ENCODE results near the gene TFCP2L1.
"Not testable (repeated sequence)": the region's sequence is repeated elsewhere in the genome, so short reads cannot be mapped to it uniquely, and the experiment has no call there.

The TFCP2L1 gene

DNA sequence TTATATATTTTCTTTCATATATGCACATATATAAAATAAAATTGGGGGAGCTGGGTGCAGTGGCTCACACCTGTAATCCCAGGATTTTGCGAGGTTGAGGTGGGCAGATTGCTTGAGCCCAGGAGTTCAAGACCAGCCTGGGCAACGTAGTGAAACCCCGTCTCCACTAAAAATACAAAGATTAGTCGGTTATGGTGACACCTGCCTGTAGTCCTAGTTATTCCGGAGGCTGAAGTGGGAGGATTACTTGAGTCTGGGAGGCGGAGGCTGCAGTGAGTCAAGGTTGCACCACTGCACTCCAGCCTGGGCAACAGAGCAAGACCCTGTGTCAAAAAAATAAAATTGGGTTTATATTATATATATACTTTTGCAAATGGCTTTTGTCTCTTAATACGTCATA, 39.6 kb upstream of the TFCP2L1 start:
- no peak for TF ChIP-seq ZFX (IDR thresholded peaks at IDR 0.05)
- TF ChIP-seq, protein P1, sequence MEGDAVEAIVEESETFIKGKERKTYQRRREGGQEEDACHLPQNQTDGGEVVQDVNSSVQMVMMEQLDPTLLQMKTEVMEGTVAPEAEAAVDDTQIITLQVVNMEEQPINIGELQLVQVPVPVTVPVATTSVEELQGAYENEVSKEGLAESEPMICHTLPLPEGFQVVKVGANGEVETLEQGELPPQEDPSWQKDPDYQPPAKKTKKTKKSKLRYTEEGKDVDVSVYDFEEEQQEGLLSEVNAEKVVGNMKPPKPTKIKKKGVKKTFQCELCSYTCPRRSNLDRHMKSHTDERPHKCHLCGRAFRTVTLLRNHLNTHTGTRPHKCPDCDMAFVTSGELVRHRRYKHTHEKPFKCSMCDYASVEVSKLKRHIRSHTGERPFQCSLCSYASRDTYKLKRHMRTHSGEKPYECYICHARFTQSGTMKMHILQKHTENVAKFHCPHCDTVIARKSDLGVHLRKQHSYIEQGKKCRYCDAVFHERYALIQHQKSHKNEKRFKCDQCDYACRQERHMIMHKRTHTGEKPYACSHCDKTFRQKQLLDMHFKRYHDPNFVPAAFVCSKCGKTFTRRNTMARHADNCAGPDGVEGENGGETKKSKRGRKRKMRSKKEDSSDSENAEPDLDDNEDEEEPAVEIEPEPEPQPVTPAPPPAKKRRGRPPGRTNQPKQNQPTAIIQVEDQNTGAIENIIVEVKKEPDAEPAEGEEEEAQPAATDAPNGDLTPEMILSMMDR (conservative IDR thresholded peaks at IDR 0.05), result no peak
- H3K27ac ChIP-seq, result no peak overlapping the region

GRCh38 chr2:121321476-121321875, 36.5 kb upstream of the TFCP2L1 start:
- TF ChIP-seq, protein P1 (conservative IDR thresholded peaks at IDR 0.05), result no peak
- no peak for TF ChIP-seq ZFX (IDR thresholded peaks at IDR 0.05)
- no peak overlapping the region for H3K27ac ChIP-seq

DNA sequence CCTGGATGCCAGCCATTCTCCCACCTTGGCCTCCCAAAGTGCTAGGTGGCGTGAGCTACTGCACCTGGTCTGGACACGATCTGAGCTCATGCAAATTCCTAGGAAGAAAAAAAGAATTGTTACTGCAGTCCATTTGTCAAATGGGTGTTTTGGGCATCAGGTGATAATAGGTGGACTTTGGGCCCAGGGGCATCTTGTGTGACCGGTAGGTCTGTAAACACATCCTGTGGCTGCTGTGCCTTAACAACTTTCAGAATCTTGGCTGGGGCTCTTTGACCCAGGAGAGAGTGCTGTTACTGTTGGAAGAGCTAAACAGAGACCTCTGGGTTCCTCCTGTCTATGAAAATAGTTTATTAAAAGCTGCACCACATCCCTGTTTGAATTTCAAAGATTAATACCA, 34.9 kb upstream of the TFCP2L1 start:
- no peak overlapping the region for H3K27ac ChIP-seq
- TF ChIP-seq, protein P1 (conservative IDR thresholded peaks at IDR 0.05), result no peak
- no peak for TF ChIP-seq ZFX (IDR thresholded peaks at IDR 0.05)

DNA sequence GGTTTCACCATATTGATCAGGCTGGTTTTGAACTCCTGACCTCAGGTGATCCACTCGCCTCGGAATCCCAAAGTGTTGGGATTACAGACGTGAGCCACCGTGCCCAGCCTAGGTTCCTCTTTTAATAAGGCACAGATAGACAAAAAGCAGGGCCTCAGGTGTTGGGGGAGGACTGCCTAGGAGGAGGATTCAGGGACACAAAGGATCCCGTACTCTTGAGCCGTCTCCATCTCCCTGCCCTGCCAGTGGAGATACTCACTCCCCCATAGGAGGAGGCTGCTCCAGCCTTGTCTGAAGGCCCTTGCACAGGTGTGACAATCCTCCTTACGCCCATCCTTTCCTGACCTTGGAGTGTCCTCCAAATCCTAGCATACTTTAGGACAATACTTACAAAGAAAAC, 32.0 kb upstream of the TFCP2L1 start:
- TF ChIP-seq, protein P1 (conservative IDR thresholded peaks at IDR 0.05), result no peak
- no peak for TF ChIP-seq ZFX (IDR thresholded peaks at IDR 0.05)
- no peak overlapping the region for H3K27ac ChIP-seq

DNA sequence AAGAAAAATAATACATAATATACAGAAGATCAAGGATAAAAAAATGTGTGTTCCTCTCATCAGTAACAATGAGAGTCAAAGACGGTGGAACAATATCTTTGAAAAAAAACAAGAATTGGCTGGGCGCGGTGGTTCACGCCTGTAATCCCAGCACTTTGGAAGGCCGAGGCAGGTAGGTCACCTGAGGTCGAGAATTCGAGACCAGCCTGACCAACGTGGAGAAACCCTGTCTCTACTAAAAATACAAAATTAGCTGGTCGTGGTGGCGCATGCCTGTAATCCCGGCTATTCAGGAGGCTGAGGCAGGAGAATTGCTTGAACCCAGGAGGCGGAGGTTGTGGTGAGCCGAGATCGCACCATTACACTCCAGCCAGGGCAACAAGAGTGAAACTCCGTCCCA, 28.7 kb upstream of the TFCP2L1 start:
- H3K27ac ChIP-seq, result not testable (repeated sequence)

DNA sequence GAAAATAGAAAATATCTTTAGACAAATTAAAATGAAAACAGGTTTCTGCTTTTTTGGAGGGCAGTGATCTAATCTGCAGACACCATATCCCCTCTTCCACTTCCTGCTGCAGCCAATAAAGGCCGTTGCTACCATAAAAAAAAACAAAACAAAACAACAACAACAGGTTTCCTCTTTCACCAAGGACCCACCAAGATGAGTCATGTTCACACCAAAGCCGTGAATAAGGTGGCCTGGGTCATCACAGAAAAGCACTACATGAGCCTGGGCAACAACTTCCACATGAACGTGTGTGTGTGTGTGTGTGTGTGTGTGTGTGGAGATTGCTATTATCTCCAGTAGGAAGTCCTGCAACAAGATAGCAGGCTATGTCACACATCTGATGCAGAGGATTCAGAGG, 24.8 kb upstream of the TFCP2L1 start:
- TF ChIP-seq ZFX (IDR thresholded peaks at IDR 0.05), result no peak
- TF ChIP-seq, protein P1 (conservative IDR thresholded peaks at IDR 0.05), result no peak
- no peak overlapping the region for H3K27ac ChIP-seq

DNA sequence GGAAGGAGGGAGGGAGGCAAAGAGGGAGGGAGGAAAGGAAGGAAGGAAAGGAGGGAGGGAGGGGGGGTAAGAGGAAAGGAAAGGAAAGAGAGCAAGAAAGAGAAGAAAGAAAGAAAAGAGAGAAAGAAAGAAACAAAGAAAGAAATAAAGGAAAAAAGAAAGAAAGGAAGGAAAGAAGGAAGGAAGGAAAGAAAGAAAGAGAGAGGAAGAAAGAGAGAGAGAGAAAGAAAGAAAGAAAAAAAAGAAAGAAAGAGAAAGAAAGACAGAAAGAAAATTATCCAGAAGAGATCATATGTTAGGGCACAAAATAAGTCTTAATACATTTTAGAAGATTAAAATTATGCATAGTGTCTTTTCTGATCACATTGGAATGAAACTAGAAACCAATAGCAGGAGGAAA, 24.3 kb upstream of the TFCP2L1 start:
- no peak for TF ChIP-seq ZFX (IDR thresholded peaks at IDR 0.05)
- TF ChIP-seq, protein P1 (conservative IDR thresholded peaks at IDR 0.05), result no peak
- H3K27ac ChIP-seq, result no peak overlapping the region

- TF ChIP-seq ZFX (IDR thresholded peaks at IDR 0.05), result no peak
- TF ChIP-seq, protein P1 (conservative IDR thresholded peaks at IDR 0.05), result no peak
- H3K27ac ChIP-seq, result no peak overlapping the region
These were observed 22.0 kb upstream of the TFCP2L1 start for GRCh38 chr2:121307048-121307447.

Data from C4-2B (cell line).